ENCODE data around the gene ILKAP. TPM values are rescaled to one million over a fixed set of nuclear protein-coding genes. Genes with fewer than 3 reads are reported as not detected.

Gene ILKAP
- polyA plus RNA-seq, 1 of the 3 experiments (the other 2 are of a cell fraction): 49.2 TPM

DNA sequence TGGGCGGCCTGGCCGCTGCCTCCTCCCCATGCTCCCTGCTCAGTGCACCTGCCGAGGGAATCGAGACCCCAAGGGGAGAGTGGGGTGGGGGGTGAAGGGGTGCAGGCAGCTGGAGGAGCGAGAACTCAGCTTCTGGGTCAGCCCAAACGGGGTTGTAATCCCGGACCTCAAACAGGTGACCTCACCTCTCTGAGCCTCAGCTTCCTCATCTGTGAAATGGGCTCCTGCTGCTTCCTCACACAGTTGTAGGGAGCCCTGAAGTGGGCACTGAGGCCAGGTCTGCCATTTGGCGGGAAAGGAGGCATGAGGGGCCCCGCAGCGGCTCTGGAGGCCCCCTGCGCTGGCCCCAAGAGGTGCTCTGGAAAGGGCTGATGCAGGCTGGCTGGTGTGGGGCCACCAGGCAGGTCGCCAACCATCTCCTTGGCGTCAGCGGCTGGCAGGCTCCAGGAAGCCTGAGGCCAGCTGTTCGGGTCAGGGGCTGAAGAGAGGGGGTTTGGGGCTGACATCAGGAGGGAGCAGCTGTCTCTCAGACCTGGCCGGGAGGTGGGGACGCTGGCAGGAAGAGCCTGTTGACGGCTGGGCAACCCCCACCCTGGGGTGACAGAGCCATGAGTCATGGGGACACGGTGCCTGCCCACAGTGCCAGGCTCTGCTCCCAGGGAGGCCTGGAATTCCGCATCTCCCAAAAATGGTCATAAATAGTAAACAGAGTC is 60.1 kb downstream of the ILKAP start:
- CTCF ChIA-PET: interaction anchor here (1.4 kb wide), 1 partner anchor 11 kb away, joined by 4 read pairs; no protein-coding TSS in a partner anchor
- H3K27ac ChIP-seq (ENCODE audit: low read depth in 2 of 2, low read length in 1 of 2): no peak overlapping the region
- no peaks in the 10 kb centered on the region for H3K79me2 ChIP-seq (ENCODE audit: insufficient read depth)
- no peak overlapping the region for H2AFZ ChIP-seq (ENCODE audit: low read depth)
- H4K20me1 ChIP-seq (ENCODE audit: insufficient read depth): no peaks in the 10 kb centered on the region
- H3K4me2 ChIP-seq: peak overlapping the region; percentile 65
- no peak for DNase-seq
- H3K9ac ChIP-seq: no peak overlapping the region
- no peaks in the 10 kb centered on the region for H3K9me2 ChIP-seq
- H3F3A ChIP-seq (replicated peaks; ENCODE audit: insufficient read depth): no peaks in the 10 kb centered on the region
- H3K4me3 ChIP-seq (ENCODE audit: low read depth in 2 of 2, low read length in 1 of 2): no peak overlapping the region
- H3K27me3 ChIP-seq (ENCODE audit: insufficient read depth): no peaks in the 10 kb centered on the region
- TF ChIP-seq EZH2phosphoT487 (IDR thresholded peaks at IDR 0.05; ENCODE audit: borderline replicate concordance, low read depth) (no peak), SMC3 (IDR thresholded peaks at IDR 0.05; ENCODE audit: low read depth, low read length) (no peak), CHD2 (IDR thresholded peaks at IDR 0.05; ENCODE audit: low read length, partially characterized antibody) (no peak), RCOR1 (IDR thresholded peaks at IDR 0.05; ENCODE audit: low read length) (no peak), MEF2A (IDR thresholded peaks at IDR 0.05; ENCODE audit: borderline replicate concordance, low read depth) (no peak), RXRA (IDR thresholded peaks at IDR 0.05; ENCODE audit: borderline replicate concordance, low read depth) (0 out of 2 replicates have a peak, but pooled peaks have one; percentile 25), FOSL2 (IDR thresholded peaks at IDR 0.05; ENCODE audit: borderline replicate concordance, low read depth) (peak; percentile 90), USF2 (IDR thresholded peaks at IDR 0.05; ENCODE audit: borderline replicate concordance, low read depth, low read length) (no peak), GATA2 (CRISPR knock-in tag; IDR thresholded peaks at IDR 0.05) (no peak), CTCF (IDR thresholded peaks at IDR 0.05) (no peak), ELF1 (IDR thresholded peaks at IDR 0.05) (no peak), NFIC (IDR thresholded peaks at IDR 0.05; ENCODE audit: borderline replicate concordance) (peak; percentile 49; the same call in 1 of the 2 replicates), GABPA (IDR thresholded peaks at IDR 0.05; ENCODE audit: low read depth) (no peak), EP300 (IDR thresholded peaks at IDR 0.05; ENCODE audit: borderline replicate concordance in 1 of 2, low read depth in 1 of 2, low read length in 1 of 2) (peak in 1 of 2 experiments; percentile 73; a peak in 1 of 4 replicates), RFX5 (IDR thresholded peaks at IDR 0.05; ENCODE audit: low read length) (no peak), TCF12 (IDR thresholded peaks at IDR 0.05) (peak; percentile 37; the same call in 1 of the 2 replicates), POLR2AphosphoS5 (IDR thresholded peaks at IDR 0.05; ENCODE audit: low read depth, low read length) (no peak), TEAD4 (IDR thresholded peaks at IDR 0.05; ENCODE audit: borderline replicate concordance, insufficient read depth) (peak; percentile 68)
- TF ChIP-seq, protein P1, sequence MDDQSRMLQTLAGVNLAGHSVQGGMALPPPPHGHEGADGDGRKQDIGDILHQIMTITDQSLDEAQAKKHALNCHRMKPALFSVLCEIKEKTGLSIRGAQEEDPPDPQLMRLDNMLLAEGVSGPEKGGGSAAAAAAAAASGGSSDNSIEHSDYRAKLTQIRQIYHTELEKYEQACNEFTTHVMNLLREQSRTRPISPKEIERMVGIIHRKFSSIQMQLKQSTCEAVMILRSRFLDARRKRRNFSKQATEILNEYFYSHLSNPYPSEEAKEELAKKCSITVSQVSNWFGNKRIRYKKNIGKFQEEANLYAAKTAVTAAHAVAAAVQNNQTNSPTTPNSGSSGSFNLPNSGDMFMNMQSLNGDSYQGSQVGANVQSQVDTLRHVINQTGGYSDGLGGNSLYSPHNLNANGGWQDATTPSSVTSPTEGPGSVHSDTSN (IDR thresholded peaks at IDR 0.05): peak; percentile 50
- no peaks in the 10 kb centered on the region for H3K9me3 ChIP-seq
- peaks cover 5 to 10% of the 10 kb centered on the region in 2 experiments; a peak in 3 of 4 replicates for H3K4me1 ChIP-seq (ENCODE audit: control insufficient read depth in 1 of 2, insufficient read depth in 2 of 2, low read depth in 1 of 2, low read length in 1 of 2)
- H3K36me3 ChIP-seq (replicated peaks in 1 of 2; ENCODE audit: control insufficient read depth in 1 of 2, insufficient read depth in 2 of 2, low read length in 1 of 2): no peaks in the 10 kb centered on the region
- POLR2A ChIA-PET: no interaction called here
- WGBS (ENCODE audit: low lambda C conversion rate): 74% methylated on average over 4 of the region's 20 CpGs

Data from SK-N-SH (cell line).